Effector CD8-positive, alpha-beta T cell (primary cell): Measurements from ENCODE around the gene WFDC5.
"Not testable (repeated sequence)": the region's sequence is repeated elsewhere in the genome, so short reads cannot be mapped to it uniquely, and the experiment has no call there.

Experiments used
- DNase-seq: peaks from one replicate; lab custom pipeline; 2025; lab: John Stamatoyannopoulos, UW

Gene WFDC5

DNA sequence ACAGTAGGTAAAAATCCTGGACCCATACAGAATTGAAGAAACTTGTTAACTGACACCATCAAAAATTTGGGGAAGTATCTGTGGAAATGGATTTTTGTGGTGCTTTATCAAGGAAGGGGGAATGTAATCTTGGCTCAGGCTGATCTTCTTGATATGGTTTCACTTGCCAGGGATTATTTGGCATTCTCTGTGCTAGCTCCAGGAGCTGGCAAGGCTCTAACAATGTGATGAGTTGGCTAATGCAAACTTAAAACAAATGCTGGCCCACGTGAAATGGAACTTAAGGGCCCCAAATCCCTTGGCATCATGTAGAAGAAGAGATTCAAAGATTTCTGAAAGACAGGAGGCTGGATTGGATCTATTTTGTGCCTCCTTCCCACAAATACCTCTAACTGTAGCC is 27.2 kb downstream of the WFDC5 start:
- DNase-seq, result no peak

DNA sequence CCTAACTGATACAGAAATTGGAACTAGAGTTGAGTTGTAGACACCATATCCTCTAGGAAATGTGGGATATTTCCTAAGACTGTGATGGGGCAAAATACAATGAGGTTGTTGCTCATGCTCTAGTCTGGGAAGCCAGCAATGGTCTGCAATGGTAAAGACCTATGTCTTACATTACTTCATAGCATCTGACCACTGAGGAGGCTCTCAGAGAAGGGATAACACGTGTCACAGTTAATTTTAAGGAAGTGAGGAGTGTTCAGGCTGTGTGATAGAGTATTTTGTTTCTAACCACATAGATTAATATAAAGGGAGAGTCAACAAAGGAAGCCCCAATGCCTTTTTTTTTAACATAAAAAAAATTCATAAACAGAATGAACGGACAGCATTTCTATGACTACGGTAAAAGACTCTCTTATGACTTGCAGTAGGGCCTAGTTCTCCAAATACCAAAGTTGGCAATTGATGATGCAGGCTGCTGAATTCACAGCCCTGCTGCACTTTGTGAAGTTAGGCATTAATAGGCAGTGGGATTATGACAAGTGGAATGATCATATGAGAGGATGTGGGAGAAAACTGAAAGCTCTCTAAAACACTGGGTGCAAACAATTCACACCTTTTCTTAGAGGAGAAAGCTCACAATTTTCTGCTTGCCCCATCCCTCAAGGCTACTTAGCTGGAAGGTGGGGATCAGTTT is 27.7 kb downstream of the WFDC5 start:
- DNase-seq, result no peak

DNA sequence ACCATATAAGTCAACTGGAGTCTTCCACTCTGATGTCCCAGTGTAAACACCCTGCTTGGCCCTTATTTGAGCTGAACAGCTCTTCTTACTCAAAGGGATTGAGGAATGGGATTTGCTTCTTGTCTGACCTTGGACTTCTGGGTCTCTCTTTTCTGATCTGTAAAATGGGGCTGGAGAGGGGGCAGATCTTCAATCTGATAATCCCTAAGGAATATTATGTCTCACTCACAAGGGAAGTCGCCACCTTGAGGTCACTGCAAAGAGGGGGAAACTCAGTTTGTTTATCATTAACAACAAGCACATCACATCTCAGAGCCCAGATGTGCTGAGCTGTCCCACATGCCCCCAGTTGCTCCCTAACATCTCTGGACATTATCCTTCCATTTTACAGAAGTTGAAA is 29.1 kb downstream of the WFDC5 start:
- no peak for DNase-seq

DNA sequence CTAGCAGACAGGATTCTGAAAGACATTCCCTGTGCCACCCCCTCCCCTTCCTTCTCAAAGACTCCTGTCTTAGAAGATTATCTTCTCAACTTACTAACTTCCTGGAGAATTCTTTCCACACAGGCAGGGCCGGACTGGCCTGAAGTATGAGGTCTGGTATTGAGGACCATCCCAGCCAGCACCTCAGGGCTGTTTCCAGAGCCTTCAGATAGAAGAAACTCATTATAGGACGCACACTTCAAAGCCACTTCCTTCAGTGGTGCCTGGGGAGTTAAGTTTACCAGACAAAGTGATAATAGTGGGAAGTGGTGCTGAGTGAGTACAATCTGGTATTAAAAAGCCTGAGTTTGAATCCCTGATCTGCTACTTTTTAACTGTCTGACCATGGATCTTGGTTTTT is 29.7 kb downstream of the WFDC5 start:
- no peak for DNase-seq

DNA sequence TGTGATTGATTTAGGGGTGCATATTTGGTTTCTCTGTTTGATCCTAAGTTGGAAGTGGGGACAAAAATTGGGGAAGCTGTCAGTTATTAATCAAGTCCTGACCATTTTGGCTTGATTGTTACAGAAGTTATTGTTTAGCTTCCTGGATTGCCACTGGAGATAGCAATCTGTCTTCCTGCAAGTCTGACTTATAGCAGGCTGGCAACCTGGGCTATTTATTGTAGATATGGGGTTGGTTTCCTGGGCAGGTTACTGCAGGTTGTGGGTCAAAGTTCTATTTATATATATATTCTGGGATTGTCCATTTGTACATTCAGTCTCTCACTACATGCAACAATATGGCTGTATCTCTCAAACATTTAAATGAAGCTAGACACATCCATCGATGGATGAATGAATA is 31.8 kb downstream of the WFDC5 start:
- DNase-seq, result no peak

DNA sequence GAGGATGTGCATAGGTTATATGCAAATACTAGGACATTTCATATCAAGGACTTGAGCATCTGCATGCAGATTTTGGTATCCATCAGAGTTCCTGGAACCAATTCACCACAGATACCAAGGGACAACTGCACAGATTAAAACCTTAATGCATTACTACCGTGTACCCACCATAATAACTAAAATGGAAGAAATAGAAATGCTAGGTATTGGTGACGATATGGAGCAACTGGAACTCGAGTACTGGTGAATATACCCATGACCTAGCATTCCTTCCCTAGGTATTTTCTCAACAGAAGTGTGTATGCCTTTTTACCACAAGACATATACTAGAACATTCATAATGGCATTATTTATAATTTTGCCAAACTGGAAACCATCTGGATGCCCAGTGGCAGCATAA is 32.5 kb downstream of the WFDC5 start:
- no peak for DNase-seq

DNA sequence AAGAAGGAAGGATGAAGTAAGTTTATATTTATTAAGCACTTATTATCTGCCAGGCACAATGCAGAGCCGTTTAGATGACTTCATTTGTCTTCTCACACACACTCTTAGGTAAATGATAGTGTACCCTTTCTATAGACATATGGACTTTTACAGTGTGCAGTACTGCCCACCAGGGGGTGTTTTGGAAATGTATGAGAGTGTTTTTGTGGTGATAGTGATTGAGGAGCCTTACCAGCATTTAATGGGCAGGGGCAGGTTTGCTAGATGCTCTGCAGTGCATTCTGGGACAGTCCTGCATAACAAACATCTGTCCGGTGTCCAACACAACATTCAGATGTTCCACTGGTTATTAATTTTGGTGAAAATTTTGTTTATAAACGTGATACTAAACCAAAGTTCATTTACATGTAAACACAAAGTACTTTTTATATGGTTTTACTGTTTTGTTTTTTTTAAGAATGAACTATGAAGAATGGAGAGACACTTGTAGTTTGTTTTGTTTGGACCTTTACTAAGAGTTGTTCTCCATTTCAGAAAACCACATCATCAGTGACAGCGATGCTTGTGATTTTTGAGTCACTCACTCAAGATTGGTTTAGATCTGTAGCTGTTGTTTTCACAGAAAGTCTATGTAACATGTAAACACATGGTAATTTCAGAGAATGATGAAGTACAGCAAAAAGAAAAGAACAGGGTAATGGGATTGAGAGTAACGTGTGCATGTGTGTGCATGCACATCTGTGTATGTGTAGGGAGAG is 33.9 kb downstream of the WFDC5 start:
- DNase-seq, result no peak

DNA sequence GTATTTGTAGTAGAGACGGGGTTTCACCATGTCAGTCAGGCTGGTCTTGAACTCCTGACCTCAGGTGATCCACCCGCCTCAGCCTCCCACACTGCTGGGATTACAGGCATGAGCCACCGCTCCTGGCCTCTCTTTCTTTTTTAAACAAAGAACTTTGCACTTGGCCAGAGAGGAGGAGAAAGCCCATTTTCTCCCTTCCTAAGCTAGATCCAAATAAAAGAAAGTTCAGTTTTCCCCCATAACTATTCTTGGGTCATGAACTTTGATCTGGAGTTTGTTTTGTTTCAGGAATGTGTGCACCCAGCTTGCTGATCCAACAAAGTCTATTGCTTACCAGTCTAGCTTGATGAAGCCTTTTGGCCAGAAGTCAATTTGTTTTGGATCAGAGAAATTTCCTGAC is 37.4 kb downstream of the WFDC5 start:
- DNase-seq, result no peak

DNA sequence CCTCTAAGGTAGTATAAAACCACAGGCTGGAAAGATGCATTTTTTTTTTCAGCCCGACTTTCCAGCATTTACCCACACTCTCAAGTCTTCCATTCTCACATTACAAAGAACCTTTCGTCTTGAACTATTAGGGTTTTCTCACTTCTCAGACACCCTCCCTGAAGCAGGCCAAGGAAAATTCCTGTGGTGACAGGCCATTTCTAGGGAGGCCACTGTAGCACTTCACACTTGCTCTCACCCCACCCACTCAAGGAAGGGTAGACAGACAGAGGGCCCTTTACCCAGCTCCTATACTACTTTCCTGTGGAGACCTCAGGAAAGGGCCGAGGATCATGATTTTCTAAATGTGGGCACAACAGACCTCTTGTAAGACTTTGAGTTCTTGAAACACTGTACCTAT is 41.8 kb downstream of the WFDC5 start:
- DNase-seq, result no peak

DNA sequence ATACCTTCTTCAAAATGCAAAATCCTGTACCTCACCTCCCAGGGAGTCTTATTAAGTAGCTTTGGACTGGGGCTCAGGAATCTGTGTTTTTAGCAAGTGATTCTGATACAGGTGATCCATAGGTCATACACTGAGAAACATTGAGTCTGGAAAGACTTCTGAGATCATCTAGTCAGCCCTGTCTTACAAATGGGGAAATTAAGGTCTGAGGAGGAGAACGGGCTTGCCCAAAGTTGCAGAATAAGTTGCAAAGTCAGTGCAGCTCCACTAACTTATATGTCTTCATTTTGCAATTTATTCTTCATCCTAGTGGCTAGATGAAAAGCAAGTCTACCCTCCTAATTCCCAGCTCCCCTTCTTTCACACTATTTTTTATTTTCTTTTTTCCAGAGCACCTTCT is 42.9 kb downstream of the WFDC5 start:
- no peak for DNase-seq

DNA sequence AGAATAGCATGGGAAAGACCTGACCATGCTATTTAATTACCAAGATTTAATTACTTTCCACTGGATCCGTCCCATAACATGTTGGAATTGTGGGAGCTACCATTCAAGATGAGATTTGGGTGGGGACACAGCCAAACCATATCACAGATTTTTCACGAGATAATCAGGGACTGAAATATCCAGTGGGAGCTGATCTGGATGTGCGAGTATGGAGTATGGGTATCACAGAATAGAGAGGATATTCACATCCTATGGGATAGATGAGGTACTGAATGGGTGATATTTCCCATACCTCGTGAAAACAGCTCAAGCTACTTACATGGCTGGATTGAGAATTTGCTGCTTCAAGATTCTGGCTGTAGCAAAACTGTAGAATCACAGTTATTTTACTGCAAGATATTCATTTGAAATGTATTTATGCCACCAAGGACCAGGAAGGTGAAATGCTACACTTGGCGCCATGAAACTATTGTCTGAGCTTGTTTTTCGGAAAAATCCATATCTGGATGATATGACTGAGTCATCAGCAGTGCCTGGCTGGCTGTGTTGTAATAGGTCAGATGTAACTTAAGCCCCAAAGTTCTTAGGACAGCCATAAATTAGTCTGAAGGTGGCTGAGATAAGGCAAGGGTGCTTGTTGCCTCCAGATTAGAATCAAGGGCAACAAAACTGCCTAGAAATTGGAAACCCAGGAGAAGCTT is 43.9 kb downstream of the WFDC5 start:
- no peak for DNase-seq

DNA sequence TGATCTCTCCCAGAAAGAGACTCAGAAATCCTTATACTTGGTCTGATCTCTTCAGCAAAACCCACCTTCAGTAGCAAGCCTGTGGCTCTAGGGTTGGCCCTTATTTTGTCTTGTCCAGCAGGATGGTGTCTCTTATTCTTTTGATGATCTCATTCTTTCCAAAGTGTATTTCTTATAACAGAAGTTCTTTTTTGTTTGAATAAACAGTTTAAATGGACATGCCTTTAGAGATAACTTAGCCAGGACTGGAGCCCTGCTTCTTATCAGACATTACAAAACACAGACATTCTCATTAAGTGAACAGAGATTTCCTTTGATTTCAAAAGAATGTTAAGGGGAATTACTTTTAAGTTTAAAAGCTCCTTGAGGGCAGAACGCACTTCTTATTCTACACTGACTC is 45.7 kb downstream of the WFDC5 start:
- no peak for DNase-seq

DNA sequence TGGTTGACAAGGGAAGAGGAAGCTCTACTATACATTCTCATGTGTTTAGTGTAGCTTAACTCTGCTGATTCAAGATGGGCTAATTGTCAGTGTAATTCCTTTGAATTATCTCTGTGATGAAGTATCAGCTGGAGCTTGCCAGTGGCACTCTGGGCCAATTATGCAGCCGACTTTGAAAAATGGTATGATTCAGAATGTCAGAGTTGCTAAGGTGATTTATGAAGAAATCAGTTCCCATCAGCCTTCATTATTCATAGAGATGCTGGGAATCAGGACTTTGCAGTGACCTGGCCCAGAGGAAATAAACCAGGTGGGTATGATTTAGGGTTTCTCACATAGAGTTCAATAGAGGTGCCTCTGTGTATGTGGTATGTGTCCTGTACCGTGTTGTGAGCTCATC is 47.4 kb downstream of the WFDC5 start:
- no peak for DNase-seq

DNA sequence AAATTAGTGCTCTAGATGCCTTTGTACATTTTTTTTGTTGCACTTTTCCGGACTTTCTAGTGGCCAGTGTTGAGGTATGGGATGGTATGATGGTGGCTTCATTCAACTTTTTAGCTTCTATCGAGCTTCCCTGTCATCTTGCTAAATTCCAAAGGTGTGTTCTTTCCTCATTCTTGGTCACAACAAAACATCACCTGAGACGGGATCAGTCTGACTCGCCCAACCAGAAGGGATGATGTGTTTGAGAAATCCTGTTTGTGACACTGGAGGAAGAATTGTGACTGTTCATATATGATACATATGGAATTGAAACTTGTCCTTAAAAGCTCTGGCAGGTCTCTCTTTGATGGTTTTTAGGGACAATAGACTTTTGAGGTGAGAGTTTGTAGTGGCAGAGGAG is 47.9 kb downstream of the WFDC5 start:
- no peak for DNase-seq

DNA sequence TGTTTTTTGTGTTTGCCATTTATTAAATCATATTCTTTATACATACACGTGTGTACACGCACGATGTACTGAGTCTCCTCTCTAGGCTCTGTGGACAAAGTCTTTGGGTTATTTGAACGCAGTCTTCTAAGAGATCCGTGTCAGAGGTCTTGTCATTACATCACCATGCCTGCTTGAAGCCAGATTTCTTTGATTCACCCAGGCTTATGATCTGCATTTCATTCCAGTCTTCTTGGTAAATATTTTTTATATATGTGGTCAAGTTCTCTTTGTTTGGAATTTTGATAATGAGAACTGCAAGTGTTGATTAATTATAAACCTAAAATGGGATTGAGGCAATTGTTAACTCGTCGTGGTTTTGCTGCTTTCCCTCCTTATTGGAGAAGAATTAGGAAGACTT is 48.6 kb downstream of the WFDC5 start:
- DNase-seq, result no peak

DNA sequence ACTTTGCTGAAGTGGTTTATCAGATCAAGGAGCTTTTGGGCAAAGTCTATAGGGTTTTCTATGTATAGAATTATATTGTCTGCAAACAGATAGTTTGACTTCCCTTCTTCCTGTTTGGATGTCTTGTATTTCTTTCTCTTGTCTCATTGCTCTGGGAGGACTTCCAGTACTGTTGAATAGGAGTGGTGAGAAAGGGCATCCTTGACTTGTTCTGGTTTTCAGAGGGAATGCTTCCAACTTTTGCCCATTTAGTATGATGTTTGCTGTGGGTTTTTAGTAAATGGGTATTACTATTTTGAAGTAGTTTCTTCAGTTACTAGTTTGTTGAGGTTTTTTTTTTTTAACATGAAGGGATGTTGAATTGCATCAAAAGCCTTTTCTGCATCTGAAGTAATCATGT is 50.2 kb downstream of the WFDC5 start:
- DNase-seq, result no peak

DNA sequence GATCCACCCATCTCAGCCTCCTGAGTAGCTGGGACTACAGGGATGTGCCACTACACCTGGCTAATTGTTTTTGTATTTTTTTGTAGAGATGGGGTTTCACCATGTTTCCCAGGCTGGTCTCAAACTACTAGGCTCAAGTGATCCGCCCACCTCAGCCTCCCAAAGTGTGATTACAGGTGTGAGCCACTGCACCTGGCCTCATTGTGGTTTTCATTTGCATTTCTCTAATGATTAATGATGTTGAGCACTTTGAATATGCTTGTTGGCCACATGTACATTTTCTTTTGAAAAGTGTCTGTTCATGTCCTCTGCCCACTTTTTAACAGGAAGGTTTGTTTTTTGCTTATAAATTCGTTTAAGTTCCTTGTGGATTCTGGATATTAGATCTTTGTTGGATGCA is 51.9 kb downstream of the WFDC5 start:
- DNase-seq, result not testable (repeated sequence)

DNA sequence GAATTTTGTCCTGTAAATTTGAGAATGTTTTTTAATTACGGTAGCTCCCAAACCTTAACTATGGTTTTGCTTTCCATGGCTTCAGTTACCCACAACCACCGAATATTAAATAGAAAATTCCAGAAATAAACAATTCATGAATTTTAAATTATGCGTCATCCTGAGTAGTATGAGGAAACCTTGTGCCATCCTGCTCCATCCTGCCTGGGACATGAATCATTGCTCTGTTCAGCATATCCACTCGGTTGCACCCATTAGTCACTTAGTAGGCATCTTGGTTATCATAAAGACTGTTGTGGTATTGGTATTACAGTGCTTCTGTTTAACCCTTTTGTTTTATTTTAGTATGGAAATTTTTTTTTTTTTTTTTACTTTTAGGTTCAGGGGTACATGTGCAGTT is 53.7 kb downstream of the WFDC5 start:
- DNase-seq, result no peak

DNA sequence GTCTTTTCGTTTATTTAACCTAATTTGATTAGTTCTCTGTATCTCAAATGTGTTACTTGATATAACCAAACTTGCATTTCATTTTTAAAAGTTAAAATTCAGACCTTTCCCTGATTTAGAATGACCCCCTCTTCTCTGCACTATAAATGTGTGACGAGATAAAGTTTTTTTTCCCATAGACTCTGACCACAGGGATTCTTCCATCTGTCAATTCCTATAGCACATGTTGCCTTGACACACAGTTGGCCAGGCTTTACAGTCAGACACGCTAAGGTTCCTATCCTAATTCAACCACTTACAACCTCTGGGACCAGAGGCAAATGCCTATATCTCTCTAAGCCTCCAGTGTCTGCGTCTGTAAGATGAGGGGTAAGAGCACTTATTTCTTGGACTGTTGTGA is 54.7 kb downstream of the WFDC5 start:
- no peak for DNase-seq
